HG03097 (cell line): ENCODE results near the gene USP27X.
A peak's percentile ranks its signal among the peaks of the same experiment; 100 is the strongest.

Experiments
- ATAC-seq: cut with Tn5 transposase; IDR thresholded peaks from one replicate; pipeline ENCODE4 v1.9.1; 2021; ENCODE audit not compliant: unreplicated experiment, low FRiP score

Gene USP27X

GRCh38 chrX:49880668-49881067, 1.4 kb downstream of the USP27X start:
- ATAC-seq, result no peak

GRCh38 chrX:49884290-49884862, 5.1 kb downstream of the USP27X start:
- ATAC-seq, result no peak

- no peak for ATAC-seq
Measured at GRCh38 chrX:49892542-49892941, 13.3 kb downstream of the USP27X start.

GRCh38 chrX:49896951-49897350, 17.7 kb downstream of the USP27X start:
- ATAC-seq, result no peak

- no peak for ATAC-seq
Measured at GRCh38 chrX:49901048-49901447, 21.8 kb downstream of the USP27X start.

- no peak for ATAC-seq
Measured at GRCh38 chrX:49910344-49910743, 31.1 kb downstream of the USP27X start.

- ATAC-seq, result no peak
Measured at GRCh38 chrX:49912086-49912485, 32.8 kb downstream of the USP27X start.

GRCh38 chrX:49912861-49913260, 33.6 kb downstream of the USP27X start:
- ATAC-seq, result no peak

- ATAC-seq, result peak; percentile 80
Measured at GRCh38 chrX:49915361-49916222, 36.3 kb downstream of the USP27X start.

GRCh38 chrX:49919617-49920016, 40.3 kb downstream of the USP27X start:
- ATAC-seq, result no peak

GRCh38 chrX:49921109-49921508, 41.8 kb downstream of the USP27X start:
- no peak for ATAC-seq

- peak; percentile 96 for ATAC-seq
Measured at GRCh38 chrX:49922291-49923241, 43.3 kb downstream of the USP27X start, which contains the start of gene CLCN5. CLCN5 (plus strand) TSS chrX:49922596; CDS start chrX:49925299, 2,703 bp downstream.

GRCh38 chrX:49925176-49925575, 45.9 kb downstream of the USP27X start:
- ATAC-seq, result no peak

- ATAC-seq, result no peak
Measured at GRCh38 chrX:49930039-49930438, 50.8 kb downstream of the USP27X start.
